T1000 (cell line): ENCODE results near the gene FGF11.

Source experiments
- DNase-seq: peaks from one replicate; lab custom pipeline; 2025; ENCODE audit warnings: mixed read lengths; lab: John Stamatoyannopoulos, UW

The FGF11 gene

GRCh38 chr17:7431231-7431630 is 8.1 kb upstream of the FGF11 start:
- no peak for DNase-seq

GRCh38 chr17:7432296-7432695 is 7.0 kb upstream of the FGF11 start:
- DNase-seq, result no peak

DNA sequence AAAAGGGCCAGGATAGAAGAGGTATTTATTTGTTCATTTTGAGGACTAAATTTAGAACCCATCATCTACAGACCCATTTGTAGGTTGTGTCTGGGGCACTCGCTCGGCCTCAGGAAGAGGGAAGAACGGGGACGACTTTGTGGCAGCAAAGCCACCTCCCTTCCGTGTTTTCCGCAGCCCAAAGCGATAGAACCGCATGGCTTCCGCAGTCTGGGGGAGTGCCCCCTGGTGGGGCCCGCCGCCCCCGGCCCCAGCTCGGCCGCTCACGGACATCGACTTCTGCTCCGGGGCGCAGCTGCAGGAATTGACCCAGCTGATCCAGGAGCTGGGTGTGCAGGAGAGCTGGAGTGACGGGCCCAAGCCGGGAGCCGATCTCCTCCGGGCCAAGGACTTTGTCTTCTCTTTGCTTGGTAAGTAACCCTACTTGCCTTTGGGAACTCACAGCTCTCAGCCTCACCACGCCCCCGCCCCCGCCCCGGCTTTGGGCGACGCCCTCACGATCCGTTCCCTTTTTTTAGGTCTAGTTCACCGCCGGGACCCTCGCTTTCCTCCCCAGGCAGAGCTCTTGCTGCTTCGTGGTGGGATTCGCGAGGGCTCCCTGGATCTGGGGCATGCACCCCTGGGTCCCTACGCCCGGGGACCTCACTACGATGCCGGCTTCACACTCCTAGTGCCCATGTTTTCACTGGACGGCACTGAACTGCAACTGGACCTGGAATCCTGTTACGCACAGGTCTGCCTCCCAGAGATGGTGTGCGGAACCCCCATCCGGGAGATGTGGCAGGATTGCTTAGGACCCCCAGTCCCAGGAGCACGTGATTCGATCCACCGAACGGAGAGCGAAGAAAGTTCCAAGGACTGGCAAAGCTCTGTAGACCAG is 3.4 kb upstream of the FGF11 start:
- no peak for DNase-seq

DNA sequence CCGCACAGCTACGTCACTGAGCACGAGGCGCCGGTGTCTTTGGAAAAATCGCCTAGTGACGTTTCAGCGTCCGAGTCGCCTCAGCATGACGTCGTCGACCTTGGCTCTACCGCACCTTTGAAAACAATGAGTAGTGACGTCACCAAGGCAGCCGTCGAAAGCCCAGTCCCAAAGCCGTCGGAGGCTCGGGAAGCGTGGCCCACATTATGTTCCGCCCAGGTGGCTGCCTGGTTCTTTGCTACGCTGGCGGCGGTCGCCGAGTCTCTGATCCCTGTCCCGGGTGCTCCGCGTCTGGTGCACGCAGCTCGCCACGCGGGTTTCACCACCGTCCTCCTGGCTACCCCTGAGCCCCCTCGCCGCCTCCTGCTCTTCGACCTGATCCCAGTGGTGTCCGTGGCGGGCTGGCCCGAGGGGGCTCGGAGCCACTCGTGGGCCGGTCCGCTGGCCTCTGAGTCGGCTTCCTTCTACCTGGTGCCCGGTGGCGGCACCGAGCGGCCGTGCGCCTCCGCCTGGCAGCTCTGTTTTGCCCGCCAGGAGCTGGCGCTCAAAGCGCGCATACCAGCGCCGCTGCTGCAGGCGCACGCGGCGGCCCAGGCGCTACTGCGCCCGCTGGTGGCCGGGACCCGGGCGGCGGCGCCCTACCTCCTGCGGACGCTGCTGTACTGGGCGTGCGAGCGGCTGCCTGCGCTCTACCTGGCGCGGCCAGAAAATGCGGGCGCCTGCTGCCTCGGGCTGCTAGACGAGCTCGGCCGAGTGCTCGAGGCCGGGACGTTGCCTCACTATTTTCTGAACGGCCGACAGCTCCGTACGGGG is 2.5 kb upstream of the FGF11 start:
- DNase-seq, result peak; percentile 74

DNA sequence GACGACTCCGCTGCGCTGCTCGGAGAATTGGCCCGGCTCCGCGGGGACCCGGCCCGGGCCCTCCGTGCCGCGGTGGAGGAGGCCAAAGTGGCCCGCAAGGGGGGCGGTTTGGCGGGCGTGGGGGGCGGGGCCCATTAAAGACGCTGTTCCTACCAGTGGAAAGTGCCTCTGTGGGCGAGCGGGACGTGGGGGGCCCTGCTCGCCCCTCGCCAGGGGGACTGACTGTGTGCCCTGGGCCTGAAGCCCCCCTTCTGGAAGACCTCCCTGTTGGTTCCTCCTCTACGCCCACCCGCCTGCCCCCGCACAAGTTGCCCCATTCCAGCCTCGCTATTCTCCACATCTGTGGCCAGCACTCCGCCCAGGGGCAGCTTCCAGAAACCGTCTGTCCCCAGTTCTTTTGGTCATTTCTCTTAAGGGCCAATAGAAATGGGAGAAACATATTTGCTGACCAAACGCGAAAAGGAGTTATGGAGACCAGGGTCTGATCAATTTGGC is 1.9 kb upstream of the FGF11 start:
- DNase-seq, result no peak

GRCh38 chr17:7437950-7438614 is 1.2 kb upstream of the FGF11 start:
- no peak for DNase-seq

GRCh38 chr17:7438656-7439460 is 454 bp upstream of the FGF11 start:
- DNase-seq, result no peak

DNA sequence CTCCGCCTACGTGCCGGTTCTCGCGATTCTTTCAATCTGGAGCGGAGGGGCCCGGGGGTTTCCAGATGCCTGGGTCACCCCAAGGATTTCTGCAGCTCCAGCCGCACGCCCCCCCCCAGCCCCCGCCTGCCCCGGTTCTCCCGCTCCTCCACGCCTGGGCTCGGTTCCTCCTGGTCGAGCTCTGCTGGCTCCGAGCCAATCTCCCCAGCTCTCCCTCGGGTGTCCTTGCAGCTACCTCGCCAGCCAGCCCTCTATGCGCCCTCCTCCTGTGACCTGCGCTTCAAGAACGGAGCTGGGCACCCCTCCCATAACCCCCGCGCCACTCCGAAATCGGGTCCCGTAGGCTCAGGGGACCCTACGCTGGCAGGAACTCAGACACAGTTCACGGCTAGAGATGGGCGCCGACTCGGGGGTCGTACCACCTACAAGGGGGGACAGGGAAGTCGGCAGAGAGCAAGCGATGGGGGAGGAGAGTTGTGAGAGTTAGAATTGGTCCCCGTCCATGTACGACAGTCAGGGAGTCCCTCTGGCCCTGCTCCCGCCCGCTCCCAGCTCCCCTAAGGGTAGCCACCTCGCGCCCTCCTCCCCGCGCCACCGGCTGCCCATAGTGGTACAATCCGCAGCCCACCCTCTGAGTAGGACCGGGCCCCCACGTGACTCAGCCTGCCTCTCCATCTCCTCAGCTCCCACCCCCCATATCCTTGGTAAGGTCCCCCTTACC is 961 bp downstream of the FGF11 start:
- no peak for DNase-seq

GRCh38 chr17:7440834-7441195 is 1.5 kb downstream of the FGF11 start:
- DNase-seq, result no peak

- no peak for DNase-seq
Observed at GRCh38 chr17:7441266-7441665, 2.0 kb downstream of the FGF11 start.

GRCh38 chr17:7442142-7442541 is 2.8 kb downstream of the FGF11 start:
- no peak for DNase-seq

DNA sequence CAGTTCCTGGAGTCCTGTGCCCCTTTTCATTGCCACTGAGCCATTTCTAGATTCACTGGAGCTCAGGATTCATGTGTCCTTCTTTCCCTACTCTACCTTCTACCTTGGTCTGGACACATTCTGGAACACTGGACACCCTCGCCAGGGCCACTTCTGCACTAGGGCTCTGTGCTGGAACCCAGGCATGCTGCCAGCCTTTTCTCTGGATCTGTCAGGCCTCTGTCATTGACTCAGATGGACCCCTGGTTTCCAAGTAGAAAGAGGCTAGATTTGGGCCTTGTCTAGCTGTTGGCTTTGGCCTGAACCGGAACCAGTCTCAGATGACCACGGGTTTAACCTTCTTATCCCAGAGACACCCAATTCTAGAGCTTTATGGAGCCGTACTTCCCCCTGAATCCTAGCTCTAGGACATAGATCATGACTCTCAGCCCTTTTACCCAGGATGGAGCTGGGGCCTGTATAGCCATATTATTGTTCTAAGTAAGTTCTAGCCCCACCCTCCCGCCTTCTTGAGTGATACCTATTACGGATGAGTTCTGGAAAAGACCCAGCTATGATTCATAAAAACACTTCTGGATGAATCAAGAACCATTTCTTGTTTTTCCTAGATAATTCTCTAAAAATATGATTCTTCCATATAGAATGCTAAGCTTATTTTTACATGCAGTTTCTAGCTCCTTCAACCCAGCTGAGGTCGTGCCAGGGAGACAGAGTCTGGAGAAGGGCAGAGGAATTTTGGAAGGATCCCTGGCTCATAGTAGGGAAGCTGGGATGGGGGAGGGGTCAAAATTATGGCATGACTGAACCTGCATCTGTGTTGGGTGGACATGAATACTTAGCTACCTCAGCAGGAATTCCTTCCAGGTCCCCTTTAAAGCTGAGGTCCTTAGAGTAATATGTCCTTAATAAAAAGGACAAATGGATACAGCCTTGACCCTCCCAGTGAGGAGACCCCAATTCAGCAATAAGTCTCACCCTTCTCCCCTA is 4.5 kb downstream of the FGF11 start:
- no peak for DNase-seq

DNA sequence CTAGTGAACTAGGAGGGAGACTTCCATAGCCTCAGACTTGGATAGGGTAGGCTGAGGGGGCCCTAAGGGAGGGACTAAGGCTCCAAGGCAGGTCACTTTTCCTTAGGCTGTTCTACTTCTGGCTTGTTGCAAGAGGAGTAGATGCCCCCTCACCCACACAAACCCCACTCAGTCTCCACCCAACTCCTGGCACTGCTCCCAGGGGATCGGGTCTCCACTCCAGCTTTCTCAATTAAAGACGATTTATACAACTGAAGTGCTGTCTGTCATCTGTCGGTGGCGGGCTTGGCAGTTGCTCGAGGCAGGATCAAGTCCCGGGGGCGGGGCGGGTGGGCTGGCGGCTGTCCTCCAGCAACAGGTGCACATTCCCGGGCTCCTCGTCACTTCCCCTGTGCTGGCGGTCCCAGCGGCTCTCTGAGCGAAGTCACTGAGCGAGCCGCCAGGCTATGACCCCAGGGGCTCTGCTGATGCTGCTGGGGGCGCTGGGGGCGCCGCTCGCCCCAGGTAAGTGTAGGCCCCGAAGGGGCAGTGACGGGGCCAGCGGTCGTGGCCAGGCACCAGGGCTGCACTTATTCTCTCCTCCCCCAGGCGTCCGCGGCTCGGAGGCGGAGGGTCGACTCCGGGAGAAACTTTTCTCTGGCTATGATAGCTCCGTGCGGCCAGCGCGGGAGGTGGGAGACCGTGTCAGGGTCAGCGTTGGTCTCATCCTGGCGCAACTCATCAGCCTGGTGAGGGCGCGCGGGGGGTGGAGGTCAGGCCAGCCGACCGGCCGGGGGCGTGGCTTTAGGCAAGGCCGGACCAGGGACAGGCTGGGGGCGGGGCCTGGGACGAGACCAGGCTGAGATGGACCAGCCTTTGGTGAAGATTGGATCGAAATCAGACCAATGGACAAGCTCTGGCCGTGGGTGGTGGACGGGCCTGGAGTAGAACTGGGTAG is 5.6 kb downstream of the FGF11 start, which contains the start of gene CHRNB1:
Gene CHRNB1, plus strand, starts transcription at position 380 of the 937 bp plus-strand sequence. Its CDS starts 67 bp downstream, at position 447.
- DNase-seq, result no peak

DNA sequence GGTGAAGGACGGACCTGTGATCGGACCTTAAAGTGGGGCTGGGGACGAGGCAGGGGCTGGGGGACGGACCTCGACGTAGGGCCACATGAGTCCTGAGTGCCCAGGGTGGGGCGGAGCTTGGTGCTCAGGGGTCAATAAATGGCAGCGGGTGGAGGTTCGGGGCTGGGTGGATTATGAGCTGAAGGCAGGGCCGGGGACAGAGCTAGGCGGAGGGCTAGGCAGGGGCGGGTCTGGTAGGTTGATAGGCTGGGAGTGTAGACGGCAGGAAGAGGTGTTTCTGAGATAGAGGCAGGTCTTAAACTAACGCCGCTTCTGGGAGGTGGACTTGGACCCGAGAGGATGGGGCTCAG is 6.3 kb downstream of the FGF11 start:
- DNase-seq, result no peak

GRCh38 chr17:7448461-7448860 is 9.1 kb downstream of the FGF11 start:
- no peak for DNase-seq

- no peak for DNase-seq
Observed at GRCh38 chr17:7459961-7460545, 20.7 kb downstream of the FGF11 start.

DNA sequence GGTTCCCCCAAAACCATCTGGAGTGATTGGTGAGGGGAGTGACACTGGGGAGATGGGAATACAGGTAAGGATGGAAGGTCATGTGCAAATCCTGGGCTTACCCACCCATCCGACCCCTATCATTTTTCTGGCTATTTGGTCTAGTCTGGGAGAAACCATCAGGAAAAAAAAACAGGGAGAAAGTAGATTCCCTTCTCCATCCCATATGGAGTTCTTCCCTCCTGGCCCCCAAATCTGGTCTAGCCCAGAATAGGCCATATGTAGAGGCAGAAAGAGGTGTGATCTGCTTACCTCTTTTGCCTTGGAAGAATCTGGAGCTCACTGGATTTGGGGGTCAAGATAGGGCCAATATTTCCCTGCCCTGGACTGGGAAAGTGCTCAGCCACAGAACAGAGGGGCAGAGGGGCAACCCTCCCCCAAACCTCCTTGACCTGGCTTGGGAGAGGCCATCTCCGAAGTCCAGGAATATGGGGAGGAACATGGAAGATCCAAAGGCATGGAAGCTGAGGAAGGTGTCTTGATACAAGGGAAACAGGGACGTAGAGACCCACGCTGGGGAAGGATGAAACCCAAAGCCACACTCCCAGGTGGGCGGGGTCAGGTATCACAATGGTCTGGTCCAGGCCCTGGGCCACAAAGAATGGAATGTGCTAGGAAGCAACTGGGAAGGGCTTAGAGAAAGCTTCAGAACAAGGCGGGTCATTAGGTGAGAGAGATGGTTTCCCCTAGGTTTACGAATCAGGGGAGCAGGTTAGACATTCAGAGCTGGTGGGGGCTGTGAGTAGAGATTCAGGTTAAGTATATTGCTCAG is 21.7 kb downstream of the FGF11 start:
- no peak for DNase-seq
